ENCODE measurements around the gene CEP57. TPM values are rescaled to one million over a fixed set of nuclear protein-coding genes. Genes with fewer than 3 reads are reported as not detected.

The CEP57 gene
- total RNA-seq, 2 donors from 2014 or later, result 23.6 to 26.3 TPM

DNA sequence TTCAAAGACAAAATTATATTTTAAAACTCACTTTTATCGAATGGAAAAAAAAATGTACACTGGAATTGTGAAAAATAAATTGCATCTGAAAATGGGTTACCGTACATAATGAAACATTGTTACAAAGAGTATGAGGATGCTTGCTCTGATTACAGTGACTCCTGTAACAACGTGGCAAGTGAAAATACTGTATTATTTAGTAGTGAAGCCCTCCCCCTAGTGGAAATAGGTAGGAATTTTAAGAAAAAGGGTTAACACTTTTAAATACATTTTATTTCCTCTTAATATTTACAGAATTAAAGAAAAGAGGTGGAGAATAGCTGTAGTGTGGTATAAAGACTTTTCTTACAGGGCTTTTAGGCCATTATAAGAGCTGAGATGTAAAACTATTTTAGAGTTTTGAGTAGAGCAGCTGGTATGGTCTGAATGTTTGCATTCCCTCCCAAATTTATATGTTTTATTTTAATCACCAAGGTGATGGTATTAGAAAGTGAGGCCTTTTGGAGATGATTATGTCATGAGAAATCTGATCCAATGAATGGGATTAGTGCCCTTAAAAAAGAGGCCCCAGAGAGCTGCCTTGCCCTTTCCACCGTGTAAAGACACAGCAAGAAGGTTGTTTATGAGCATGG, 25.9 kb upstream of the CEP57 start:
- H3K27me3 ChIP-seq (replicated peaks; ENCODE audit: insufficient read depth), result no peaks in the 10 kb centered on the region
- TF ChIP-seq, protein P1, sequence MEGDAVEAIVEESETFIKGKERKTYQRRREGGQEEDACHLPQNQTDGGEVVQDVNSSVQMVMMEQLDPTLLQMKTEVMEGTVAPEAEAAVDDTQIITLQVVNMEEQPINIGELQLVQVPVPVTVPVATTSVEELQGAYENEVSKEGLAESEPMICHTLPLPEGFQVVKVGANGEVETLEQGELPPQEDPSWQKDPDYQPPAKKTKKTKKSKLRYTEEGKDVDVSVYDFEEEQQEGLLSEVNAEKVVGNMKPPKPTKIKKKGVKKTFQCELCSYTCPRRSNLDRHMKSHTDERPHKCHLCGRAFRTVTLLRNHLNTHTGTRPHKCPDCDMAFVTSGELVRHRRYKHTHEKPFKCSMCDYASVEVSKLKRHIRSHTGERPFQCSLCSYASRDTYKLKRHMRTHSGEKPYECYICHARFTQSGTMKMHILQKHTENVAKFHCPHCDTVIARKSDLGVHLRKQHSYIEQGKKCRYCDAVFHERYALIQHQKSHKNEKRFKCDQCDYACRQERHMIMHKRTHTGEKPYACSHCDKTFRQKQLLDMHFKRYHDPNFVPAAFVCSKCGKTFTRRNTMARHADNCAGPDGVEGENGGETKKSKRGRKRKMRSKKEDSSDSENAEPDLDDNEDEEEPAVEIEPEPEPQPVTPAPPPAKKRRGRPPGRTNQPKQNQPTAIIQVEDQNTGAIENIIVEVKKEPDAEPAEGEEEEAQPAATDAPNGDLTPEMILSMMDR (IDR thresholded peaks at IDR 0.05), result peak; percentile 75
- H3K9me3 ChIP-seq, result no peaks in the 10 kb centered on the region
- DNase-seq (ENCODE audit: low spot score), result no peak
- no peaks in the 10 kb centered on the region for H3K36me3 ChIP-seq
- H3K4me3 ChIP-seq, result no peak overlapping the region
- H3K4me1 ChIP-seq (ENCODE audit: control insufficient read depth in 1 of 2, low read depth in 2 of 2), result no peaks in the 10 kb centered on the region
- no peak overlapping the region for H3K27ac ChIP-seq
- ATAC-seq (ENCODE audit: insufficient number of reproducible peaks, low FRiP score, low read depth), result no peak

DNA sequence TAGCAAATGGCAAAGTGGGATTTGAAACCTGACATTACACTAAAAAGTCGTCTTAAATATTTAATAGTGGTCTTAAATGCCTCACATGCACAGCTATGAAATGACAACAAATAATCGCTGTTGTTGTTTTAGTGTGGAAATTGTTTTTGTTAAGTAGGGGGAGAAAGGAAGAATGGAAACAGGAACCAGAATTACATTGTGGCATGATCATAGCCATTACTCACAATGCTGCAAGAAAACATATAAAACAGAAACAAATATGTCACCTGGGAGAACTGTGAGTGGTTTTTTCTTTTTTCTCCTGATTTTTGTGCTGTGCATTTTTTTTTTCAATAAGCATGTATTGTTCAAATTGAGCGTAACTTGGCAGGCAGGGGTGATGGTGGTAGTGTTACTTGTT, 23.6 kb upstream of the CEP57 start:
- no peaks in the 10 kb centered on the region for H3K4me1 ChIP-seq (ENCODE audit: control insufficient read depth in 1 of 2, low read depth in 2 of 2)
- H3K4me3 ChIP-seq, result no peak overlapping the region
- no peaks in the 10 kb centered on the region for H3K9me3 ChIP-seq
- H3K36me3 ChIP-seq, result no peaks in the 10 kb centered on the region
- TF ChIP-seq, protein P1 (IDR thresholded peaks at IDR 0.05), result no peak
- no peak overlapping the region for H3K27ac ChIP-seq
- H3K27me3 ChIP-seq (replicated peaks; ENCODE audit: insufficient read depth), result no peaks in the 10 kb centered on the region
- ATAC-seq (ENCODE audit: insufficient number of reproducible peaks, low FRiP score, low read depth) (no peak), DNase-seq (ENCODE audit: low spot score) (no peak)

DNA sequence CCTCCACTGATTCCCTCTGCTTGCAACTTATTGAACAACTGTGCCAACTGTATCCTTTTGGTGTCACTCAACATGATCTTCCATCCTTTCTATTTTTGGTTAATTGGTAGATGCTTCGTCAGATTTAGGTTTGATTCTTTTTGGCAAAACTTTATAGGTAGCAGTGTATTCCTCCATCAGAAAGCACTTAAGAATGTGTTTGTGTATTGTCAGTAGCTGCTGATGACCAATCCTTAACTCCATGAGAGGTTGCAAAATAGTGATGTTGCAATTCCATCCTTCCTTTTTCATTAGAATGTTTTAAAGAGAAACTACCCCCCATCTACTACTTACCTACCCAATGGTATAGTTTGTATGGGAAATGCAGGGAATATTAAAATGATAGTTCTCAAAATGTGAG, 22.8 kb upstream of the CEP57 start:
- H3K4me3 ChIP-seq, result no peak overlapping the region
- no peak for DNase-seq (ENCODE audit: low spot score)
- TF ChIP-seq, protein P1 (IDR thresholded peaks at IDR 0.05), result no peak
- H3K4me1 ChIP-seq (ENCODE audit: control insufficient read depth in 1 of 2, low read depth in 2 of 2), result no peaks in the 10 kb centered on the region
- peaks cover 1% of the 10 kb centered on the region for H3K36me3 ChIP-seq
- no peak for ATAC-seq (ENCODE audit: insufficient number of reproducible peaks, low FRiP score, low read depth)
- H3K27me3 ChIP-seq (replicated peaks; ENCODE audit: insufficient read depth), result no peaks in the 10 kb centered on the region
- no peaks in the 10 kb centered on the region for H3K9me3 ChIP-seq
- H3K27ac ChIP-seq, result no peak overlapping the region

DNA sequence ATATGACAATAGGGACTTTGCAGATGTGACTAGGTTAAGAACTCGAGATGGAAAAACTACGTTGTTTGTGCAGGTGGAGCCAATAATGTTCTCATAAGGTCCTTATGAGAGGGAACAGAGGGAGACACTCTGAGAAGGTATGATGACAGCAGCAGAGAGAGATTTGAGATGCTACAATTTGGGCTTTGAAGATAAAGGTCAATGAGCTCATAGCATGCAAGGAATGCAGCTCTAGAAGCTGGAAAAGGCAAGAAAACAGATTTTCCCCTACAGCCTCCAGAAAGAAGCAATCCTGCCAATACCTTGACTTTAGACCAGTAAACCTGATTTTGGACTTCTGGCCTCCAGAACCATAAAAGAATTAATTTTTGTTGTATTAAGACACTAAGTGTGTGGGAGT, 21.8 kb upstream of the CEP57 start:
- no peaks in the 10 kb centered on the region for H3K4me1 ChIP-seq (ENCODE audit: control insufficient read depth in 1 of 2, low read depth in 2 of 2)
- H3K4me3 ChIP-seq, result no peak overlapping the region
- no peak for ATAC-seq (ENCODE audit: insufficient number of reproducible peaks, low FRiP score, low read depth)
- no peaks in the 10 kb centered on the region for H3K9me3 ChIP-seq
- peaks cover 3% of the 10 kb centered on the region for H3K36me3 ChIP-seq
- no peak overlapping the region for H3K27ac ChIP-seq
- no peak for DNase-seq (ENCODE audit: low spot score)
- TF ChIP-seq, protein P1 (IDR thresholded peaks at IDR 0.05), result no peak
- H3K27me3 ChIP-seq (replicated peaks; ENCODE audit: insufficient read depth), result no peaks in the 10 kb centered on the region

DNA sequence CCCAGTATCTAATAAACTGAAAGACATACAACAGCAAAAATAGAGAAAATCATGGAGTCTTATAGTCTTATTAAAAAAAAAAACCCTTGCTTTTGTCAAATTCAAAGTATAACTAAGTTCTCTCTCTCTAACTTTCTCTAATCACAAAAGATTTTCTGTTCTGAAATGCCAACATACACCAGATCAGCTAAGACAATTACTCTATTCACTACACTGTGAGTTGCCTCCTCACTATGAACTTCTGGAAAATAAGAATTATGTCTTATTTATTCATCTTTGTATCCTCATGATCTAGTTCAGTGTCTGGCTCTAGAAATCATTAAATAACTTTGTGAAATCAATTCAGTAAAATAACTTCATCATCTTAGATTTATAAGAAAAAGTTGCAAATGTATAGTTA, 13.4 kb upstream of the CEP57 start:
- Histone ChIP-seq H3K4me3 (no peak overlapping the region), H3K36me3 (peaks cover 19% of the 10 kb centered on the region), H3K9me3 (no peaks in the 10 kb centered on the region), H3K27ac (no peak overlapping the region), H3K27me3 (replicated peaks; ENCODE audit: insufficient read depth) (no peaks in the 10 kb centered on the region), H3K4me1 (ENCODE audit: control insufficient read depth in 1 of 2, low read depth in 2 of 2) (no peaks in the 10 kb centered on the region)
- DNase-seq (ENCODE audit: low spot score), result no peak
- TF ChIP-seq, protein P1 (IDR thresholded peaks at IDR 0.05), result no peak
- ATAC-seq (ENCODE audit: insufficient number of reproducible peaks, low FRiP score, low read depth), result no peak

Data from thoracic aorta (tissue), 2 donors.